Measurements from ENCODE around the gene GNAL. TPM values are rescaled to one million over a fixed set of nuclear protein-coding genes. Genes with fewer than 3 reads are reported as not detected.

The GNAL gene
- total RNA-seq, 1 experiment from 2014 or later = 4.6 TPM

- Histone ChIP-seq H3K79me2 (ENCODE audit: insufficient read depth, low read length) (no peaks in the 10 kb centered on the region), H3K9me3 (ENCODE audit: control insufficient read depth in 1 of 2, insufficient read depth in 1 of 2, low read depth in 1 of 2, low read length in 2 of 2) (no peaks in the 10 kb centered on the region), H3K27me3 (ENCODE audit: insufficient read depth, low read length) (peaks cover 61% of the 10 kb centered on the region), H3K9me2 (ENCODE audit: insufficient read depth) (no peaks in the 10 kb centered on the region), H3K9ac (ENCODE audit: low read length) (no peak overlapping the region), H4K20me1 (ENCODE audit: insufficient read depth) (no peaks in the 10 kb centered on the region), H3K27ac (ENCODE audit: low read depth, low read length) (no peak overlapping the region), H3K4me2 (ENCODE audit: low read length) (no peak overlapping the region), H3K36me3 (ENCODE audit: control insufficient read depth in 1 of 2, insufficient read depth in 2 of 2, low read length in 2 of 2) (no peaks in the 10 kb centered on the region), H2AFZ (ENCODE audit: low read depth, low read length, poor library complexity, severe bottlenecking) (no peak overlapping the region), H3K4me1 (ENCODE audit: control insufficient read depth in 1 of 2, insufficient read depth in 2 of 2, low read length in 2 of 2) (no peaks in the 10 kb centered on the region), H3K4me3 (replicated peaks in 1 of 2; ENCODE audit: low read depth in 1 of 2, low read length in 2 of 2) (no peak overlapping the region)
- TF ChIP-seq POLR2AphosphoS5 (IDR thresholded peaks at IDR 0.05; ENCODE audit: low read depth, low read length) = no peak
- no peak for TF ChIP-seq ZNF274 (IDR thresholded peaks at IDR 0.05; ENCODE audit: low read depth, low read length)
- no peak for TF ChIP-seq CEBPB (IDR thresholded peaks at IDR 0.05; ENCODE audit: low read depth)
- TF ChIP-seq CBX3 (IDR thresholded peaks at IDR 0.05; ENCODE audit: low read depth) = no peak
- no peak for TF ChIP-seq SP1 (IDR thresholded peaks at IDR 0.05; ENCODE audit: low read depth)
- no peak for TF ChIP-seq ATF3 (IDR thresholded peaks at IDR 0.05)
- TF ChIP-seq ELF1 (IDR thresholded peaks at IDR 0.05; ENCODE audit: borderline replicate concordance, low read depth) = no peak
- DNase-seq (ENCODE audit: low read depth, low spot score) = no peak
- ChIA-PET CTCF (interaction anchor here (2.8 kb wide), 1 partner anchor 10 kb away, joined by 18 read pairs; no protein-coding TSS in a partner anchor), RAD21 (ENCODE audit: low non-redundant PET in 1 of 2, low total read pairs in 2 of 2, uncharacterized antibody in 2 of 2, unreplicated experiment in 2 of 2) (no interaction called here), POLR2A (no interaction called here)
- intact Hi-C loops (cut with micrococcal nuclease) = no loop called here
- no peak for ATAC-seq
- no TSS peak for BruUV-seq (replicated peaks)
Measured at GRCh38 chr18:11665587-11665986, 23.5 kb upstream of the GNAL start.

GRCh38 chr18:11666176-11666575, 22.9 kb upstream of the GNAL start:
- no peak for ATAC-seq
- no peaks in the 10 kb centered on the region for H3K9me3 ChIP-seq (ENCODE audit: control insufficient read depth in 1 of 2, insufficient read depth in 1 of 2, low read depth in 1 of 2, low read length in 2 of 2)
- no peaks in the 10 kb centered on the region for H4K20me1 ChIP-seq (ENCODE audit: insufficient read depth)
- no peak overlapping the region for H2AFZ ChIP-seq (ENCODE audit: low read depth, low read length, poor library complexity, severe bottlenecking)
- no peak overlapping the region for H3K4me2 ChIP-seq (ENCODE audit: low read length)
- H3K4me1 ChIP-seq (ENCODE audit: control insufficient read depth in 1 of 2, insufficient read depth in 2 of 2, low read length in 2 of 2) = no peaks in the 10 kb centered on the region
- no TSS peak for BruUV-seq (replicated peaks)
- ChIA-PET POLR2A (no interaction called here), CTCF (interaction anchor here (2.8 kb wide), 1 partner anchor 11 kb away, joined by 18 read pairs; no protein-coding TSS in a partner anchor), RAD21 (ENCODE audit: low non-redundant PET in 1 of 2, low total read pairs in 2 of 2, uncharacterized antibody in 2 of 2, unreplicated experiment in 2 of 2) (no interaction called here)
- H3K79me2 ChIP-seq (ENCODE audit: insufficient read depth, low read length) = no peaks in the 10 kb centered on the region
- no peak overlapping the region for H3K4me3 ChIP-seq (replicated peaks in 1 of 2; ENCODE audit: low read depth in 1 of 2, low read length in 2 of 2)
- H3K9me2 ChIP-seq (ENCODE audit: insufficient read depth) = no peaks in the 10 kb centered on the region
- intact Hi-C loops (cut with micrococcal nuclease) = no loop called here
- no peaks in the 10 kb centered on the region for H3K36me3 ChIP-seq (ENCODE audit: control insufficient read depth in 1 of 2, insufficient read depth in 2 of 2, low read length in 2 of 2)
- DNase-seq (ENCODE audit: low read depth, low spot score) = no peak
- peaks cover 61% of the 10 kb centered on the region for H3K27me3 ChIP-seq (ENCODE audit: insufficient read depth, low read length)
- no peak overlapping the region for H3K9ac ChIP-seq (ENCODE audit: low read length)
- H3K27ac ChIP-seq (ENCODE audit: low read depth, low read length) = no peak overlapping the region
- TF ChIP-seq ZBTB33 (IDR thresholded peaks at IDR 0.05; ENCODE audit: extremely low read depth, insufficient replicate concordance, low read length) = no peak
- no peak for TF ChIP-seq POLR2A (IDR thresholded peaks at IDR 0.05; ENCODE audit: borderline replicate concordance, extremely low read depth, insufficient read depth, insufficient read length)
- no peak for TF ChIP-seq EZH2phosphoT487 (IDR thresholded peaks at IDR 0.05; ENCODE audit: borderline replicate concordance)
- no peak for TF ChIP-seq FOSL1 (IDR thresholded peaks at IDR 0.05; ENCODE audit: low read depth)
- TF ChIP-seq RAD21 (IDR thresholded peaks at IDR 0.05; ENCODE audit: low read depth) = no peak
- no peak for TF ChIP-seq ZFX (IDR thresholded peaks at IDR 0.05)
- TF ChIP-seq ATF3 (IDR thresholded peaks at IDR 0.05) = no peak
- no peak for TF ChIP-seq SRF (IDR thresholded peaks at IDR 0.05; ENCODE audit: low read depth)
- no peak for TF ChIP-seq CTCF (IDR thresholded peaks at IDR 0.05 in 2 of 3, conservative IDR thresholded peaks at IDR 0.05 in 1 of 3; ENCODE audit: borderline replicate concordance in 1 of 3, insufficient read depth in 1 of 3, low read depth in 2 of 3, low read length in 2 of 3)
- no peak for TF ChIP-seq ZNF274 (IDR thresholded peaks at IDR 0.05; ENCODE audit: low read depth, low read length)
- no peak for TF ChIP-seq YY1 (IDR thresholded peaks at IDR 0.05; ENCODE audit: extremely low read depth, insufficient replicate concordance, low read depth, low read length)
- TF ChIP-seq MAX (IDR thresholded peaks at IDR 0.05) = no peak
- TF ChIP-seq EZH2 (IDR thresholded peaks at IDR 0.05) = no peak
- no peak for TF ChIP-seq JUND (IDR thresholded peaks at IDR 0.05)

Measured in HCT116 (cell line).